ENCODE results near the gene MTMR10. TPM values are rescaled to one million over a fixed set of nuclear protein-coding genes. Genes with fewer than 3 reads are reported as not detected.

Gene MTMR10
- total and polyA plus RNA-seq, 2 experiments from 2014 or later = 8.5 to 10.0 TPM

DNA sequence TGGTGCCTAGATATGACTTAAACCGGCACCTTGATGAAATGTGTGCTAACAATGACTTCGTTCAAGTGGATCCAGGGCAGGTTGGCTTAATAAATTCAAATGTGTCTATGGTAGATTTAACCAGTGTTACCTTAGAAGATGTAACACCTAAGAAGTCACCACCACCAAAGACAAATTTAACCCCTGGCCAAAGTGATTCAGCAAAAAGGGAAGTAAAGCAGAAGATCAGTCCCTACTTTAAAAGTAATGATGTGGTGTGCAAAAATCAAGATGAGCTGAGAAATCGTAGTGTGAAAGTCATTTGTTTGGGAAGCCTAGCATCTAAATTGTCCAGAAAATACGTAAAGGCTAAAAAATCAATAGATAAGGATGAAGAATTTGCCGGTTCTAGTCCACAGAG, 86.6 kb downstream of the MTMR10 start:
- Histone ChIP-seq H3K4me3 (peak overlapping the region; percentile 73), H3K36me3 (peaks cover 6% of the 10 kb centered on the region), H3K9me3 (ENCODE audit: low read depth) (no peaks in the 10 kb centered on the region), H3K27me3 (no peaks in the 10 kb centered on the region), H3K27ac (no peak overlapping the region), H3K4me1 (ENCODE audit: low read depth) (peaks cover 7% of the 10 kb centered on the region)
- no peak for DNase-seq (ENCODE audit: low read depth in 1 of 2, low spot score in 1 of 2)
- TF ChIP-seq, protein P1, sequence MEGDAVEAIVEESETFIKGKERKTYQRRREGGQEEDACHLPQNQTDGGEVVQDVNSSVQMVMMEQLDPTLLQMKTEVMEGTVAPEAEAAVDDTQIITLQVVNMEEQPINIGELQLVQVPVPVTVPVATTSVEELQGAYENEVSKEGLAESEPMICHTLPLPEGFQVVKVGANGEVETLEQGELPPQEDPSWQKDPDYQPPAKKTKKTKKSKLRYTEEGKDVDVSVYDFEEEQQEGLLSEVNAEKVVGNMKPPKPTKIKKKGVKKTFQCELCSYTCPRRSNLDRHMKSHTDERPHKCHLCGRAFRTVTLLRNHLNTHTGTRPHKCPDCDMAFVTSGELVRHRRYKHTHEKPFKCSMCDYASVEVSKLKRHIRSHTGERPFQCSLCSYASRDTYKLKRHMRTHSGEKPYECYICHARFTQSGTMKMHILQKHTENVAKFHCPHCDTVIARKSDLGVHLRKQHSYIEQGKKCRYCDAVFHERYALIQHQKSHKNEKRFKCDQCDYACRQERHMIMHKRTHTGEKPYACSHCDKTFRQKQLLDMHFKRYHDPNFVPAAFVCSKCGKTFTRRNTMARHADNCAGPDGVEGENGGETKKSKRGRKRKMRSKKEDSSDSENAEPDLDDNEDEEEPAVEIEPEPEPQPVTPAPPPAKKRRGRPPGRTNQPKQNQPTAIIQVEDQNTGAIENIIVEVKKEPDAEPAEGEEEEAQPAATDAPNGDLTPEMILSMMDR (IDR thresholded peaks at IDR 0.05; ENCODE audit: low read depth, low read length) = no peak

DNA sequence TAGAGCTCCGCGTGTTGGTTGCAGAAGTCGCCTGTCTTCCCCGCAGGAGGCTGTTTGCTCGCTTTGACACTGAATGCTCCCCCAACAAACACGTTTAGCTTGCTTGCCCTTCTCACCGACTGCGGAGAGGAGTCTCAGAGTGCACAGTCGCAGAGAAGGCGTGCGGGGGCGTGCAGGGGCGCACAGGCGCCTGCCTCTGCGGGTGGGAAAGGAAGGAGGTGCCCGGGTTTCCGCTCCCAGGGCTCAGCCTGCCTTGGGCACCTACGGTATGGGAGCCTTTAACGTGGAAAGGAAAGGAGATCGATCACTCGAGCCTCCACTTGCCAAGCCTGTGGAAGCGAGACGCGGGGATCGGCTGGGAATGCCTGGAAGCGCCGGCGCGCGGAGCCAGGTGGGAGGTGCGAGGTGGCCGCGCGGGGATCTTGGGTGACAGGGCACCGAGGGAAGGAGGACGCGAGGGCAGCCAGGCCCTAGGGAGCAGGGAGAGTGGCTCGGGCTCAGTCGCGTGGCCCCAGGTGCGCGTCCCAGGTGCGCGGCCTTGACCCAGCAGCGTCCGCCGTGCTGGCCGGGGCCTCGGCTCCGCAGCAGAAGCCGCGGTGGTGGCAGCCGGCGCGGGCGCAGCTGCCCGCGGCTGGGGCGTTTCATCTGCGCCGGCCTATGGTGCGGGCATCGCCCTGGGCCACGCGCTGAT, 87.8 kb downstream of the MTMR10 start, which contains the start of gene FAN1:
FAN1 (plus strand) TSS at position 419 of the 691 bp plus-strand sequence. CDS start 749 bp downstream, outside the sequence.
- TF ChIP-seq, protein P1 (IDR thresholded peaks at IDR 0.05; ENCODE audit: low read depth, low read length) = no peak
- Histone ChIP-seq H3K36me3 (peaks cover 4% of the 10 kb centered on the region), H3K4me1 (ENCODE audit: low read depth) (peaks cover 7% of the 10 kb centered on the region), H3K4me3 (peak within 1 kb of the TSS; percentile 73), H3K9me3 (ENCODE audit: low read depth) (no peaks in the 10 kb centered on the region), H3K27ac (peak within 1 kb of the TSS; percentile 83), H3K27me3 (no peaks in the 10 kb centered on the region)
- DNase-seq (ENCODE audit: low read depth in 1 of 2, low spot score in 1 of 2) = peak; percentile 91 to 93

DNA sequence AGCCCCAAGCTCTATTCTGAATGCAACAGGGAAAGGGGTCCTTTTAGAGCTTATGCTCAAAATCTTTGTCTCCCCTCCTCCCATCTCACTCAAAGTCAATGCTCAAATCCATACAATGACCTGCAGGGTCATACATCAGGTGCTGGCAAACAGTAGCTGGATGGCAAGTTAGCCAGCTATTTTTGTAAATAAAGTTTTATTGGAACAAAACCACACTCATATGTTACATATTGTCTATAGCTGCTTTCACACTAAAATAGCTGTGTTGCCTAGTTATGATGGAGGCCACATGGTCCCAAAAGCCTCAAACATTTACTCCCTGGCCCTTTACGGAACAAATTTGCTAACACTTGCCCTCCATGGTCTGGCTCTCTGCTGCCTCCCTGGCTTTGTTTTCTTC, 89.5 kb downstream of the MTMR10 start:
- no peak for DNase-seq (ENCODE audit: low read depth in 1 of 2, low spot score in 1 of 2)
- H3K27me3 ChIP-seq = no peaks in the 10 kb centered on the region
- no peaks in the 10 kb centered on the region for H3K9me3 ChIP-seq (ENCODE audit: low read depth)
- peaks cover 7% of the 10 kb centered on the region for H3K4me1 ChIP-seq (ENCODE audit: low read depth)
- no peak overlapping the region for H3K4me3 ChIP-seq
- H3K27ac ChIP-seq = no peak overlapping the region
- no peaks in the 10 kb centered on the region for H3K36me3 ChIP-seq
- TF ChIP-seq, protein P1 (IDR thresholded peaks at IDR 0.05; ENCODE audit: low read depth, low read length) = no peak

DNA sequence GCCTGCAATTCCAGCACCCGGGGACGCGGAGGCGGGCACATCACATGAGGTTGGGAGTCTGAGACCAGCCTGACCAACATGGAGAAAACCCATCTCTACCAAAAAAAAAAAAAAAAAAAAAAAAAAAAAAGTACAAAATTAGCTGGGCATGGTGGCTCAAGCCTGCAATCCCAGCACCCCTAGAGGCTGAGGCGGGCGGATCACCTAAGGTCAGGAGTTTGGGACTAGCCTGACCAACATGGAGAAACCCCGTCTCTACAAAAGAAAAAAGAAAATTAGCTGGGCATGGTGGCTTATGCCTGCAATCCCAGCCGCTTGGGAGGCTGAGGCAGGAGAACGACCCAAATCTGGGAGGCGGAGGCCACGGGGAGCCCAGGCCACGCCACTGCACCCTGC, 95.2 kb downstream of the MTMR10 start:
- TF ChIP-seq, protein P1 (IDR thresholded peaks at IDR 0.05; ENCODE audit: low read depth, low read length) = no peak

DNA sequence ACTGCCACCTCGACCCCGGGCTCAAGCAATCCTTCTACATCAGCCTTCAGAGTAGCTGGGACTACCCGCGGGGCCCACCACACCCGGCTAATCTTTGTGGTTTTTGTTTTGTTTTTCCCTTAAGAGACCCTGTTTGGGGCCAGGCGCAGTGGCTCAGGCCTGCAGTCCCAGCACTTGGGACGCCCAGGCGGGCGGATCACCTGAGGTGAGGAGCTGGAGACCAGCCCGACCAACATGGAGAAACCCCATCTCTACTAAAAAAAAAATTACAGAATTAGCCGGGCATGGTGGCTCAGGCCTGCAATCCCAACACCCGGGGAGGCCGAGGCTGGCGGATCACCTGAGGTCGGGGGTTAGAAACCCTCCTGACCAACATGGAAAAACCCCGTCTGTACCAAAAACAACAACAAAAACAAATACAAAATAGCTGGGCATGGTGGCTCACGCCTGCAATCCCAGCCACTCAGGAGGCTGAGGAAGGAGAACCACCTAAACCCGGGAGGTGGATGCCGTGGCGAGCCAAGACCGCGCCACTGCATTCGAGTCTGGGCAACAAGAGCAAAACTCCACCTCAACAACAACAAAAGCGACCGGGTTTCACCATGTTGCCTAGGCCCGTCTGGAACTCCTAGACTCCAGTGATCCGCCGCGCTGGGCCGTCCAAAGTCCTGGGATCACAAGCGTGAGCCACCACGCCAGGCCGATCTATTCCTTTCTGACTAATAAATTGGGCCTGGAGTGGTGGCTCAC, 95.8 kb downstream of the MTMR10 start:
- H3K27ac ChIP-seq = no peak overlapping the region
- no peaks in the 10 kb centered on the region for H3K4me1 ChIP-seq (ENCODE audit: low read depth)
- no peak for DNase-seq (ENCODE audit: low read depth in 1 of 2, low spot score in 1 of 2)
- H3K9me3 ChIP-seq (ENCODE audit: low read depth) = no peaks in the 10 kb centered on the region
- H3K4me3 ChIP-seq = no peak overlapping the region
- no peaks in the 10 kb centered on the region for H3K36me3 ChIP-seq
- TF ChIP-seq, protein P1 (IDR thresholded peaks at IDR 0.05; ENCODE audit: low read depth, low read length) = no peak
- no peaks in the 10 kb centered on the region for H3K27me3 ChIP-seq

More for the DNA sequence above, 95.2 kb downstream of the MTMR10 start:
- Histone ChIP-seq H3K4me1 (ENCODE audit: low read depth) (no peaks in the 10 kb centered on the region), H3K9me3 (ENCODE audit: low read depth) (no peaks in the 10 kb centered on the region), H3K36me3 (no peaks in the 10 kb centered on the region), H3K27ac (no peak overlapping the region), H3K27me3 (no peaks in the 10 kb centered on the region), H3K4me3 (no peak overlapping the region)
- DNase-seq (ENCODE audit: low read depth in 1 of 2, low spot score in 1 of 2) = no peak
